Measurements from ENCODE around the gene RPL13.

The RPL13 gene

DNA sequence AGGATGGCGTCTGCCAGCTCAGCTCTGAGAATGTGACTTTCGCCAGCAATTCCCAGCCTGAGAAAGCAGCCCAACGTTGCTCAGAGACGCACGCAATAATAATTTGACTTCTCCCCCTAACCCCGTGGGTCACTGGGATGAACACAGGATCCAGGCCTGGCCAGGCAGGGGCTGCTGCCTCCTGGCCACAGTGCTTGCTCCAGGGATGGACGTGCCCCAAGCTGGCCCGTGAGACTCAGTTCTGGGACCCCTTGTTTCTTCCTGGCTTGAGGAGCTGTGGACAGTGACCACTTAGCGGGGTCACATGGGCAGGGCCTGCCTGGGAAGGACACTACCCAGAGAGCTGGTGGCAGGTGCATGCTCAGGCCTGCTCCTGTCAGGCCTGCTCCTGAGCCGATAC is 39.4 kb downstream of the RPL13 start:
- Histone ChIP-seq H3K4me3 (ENCODE audit: low read depth, low read length) (no peak overlapping the region), H3K27me3 (ENCODE audit: insufficient read depth, low read depth, severe bottlenecking) (no peaks in the 10 kb centered on the region), H3K36me3 (no peaks in the 10 kb centered on the region), H3K27ac (peak overlapping the region; percentile 63), H3K9me3 (ENCODE audit: severe bottlenecking) (no peaks in the 10 kb centered on the region)
- no peak for DNase-seq
- TF ChIP-seq, protein P1, sequence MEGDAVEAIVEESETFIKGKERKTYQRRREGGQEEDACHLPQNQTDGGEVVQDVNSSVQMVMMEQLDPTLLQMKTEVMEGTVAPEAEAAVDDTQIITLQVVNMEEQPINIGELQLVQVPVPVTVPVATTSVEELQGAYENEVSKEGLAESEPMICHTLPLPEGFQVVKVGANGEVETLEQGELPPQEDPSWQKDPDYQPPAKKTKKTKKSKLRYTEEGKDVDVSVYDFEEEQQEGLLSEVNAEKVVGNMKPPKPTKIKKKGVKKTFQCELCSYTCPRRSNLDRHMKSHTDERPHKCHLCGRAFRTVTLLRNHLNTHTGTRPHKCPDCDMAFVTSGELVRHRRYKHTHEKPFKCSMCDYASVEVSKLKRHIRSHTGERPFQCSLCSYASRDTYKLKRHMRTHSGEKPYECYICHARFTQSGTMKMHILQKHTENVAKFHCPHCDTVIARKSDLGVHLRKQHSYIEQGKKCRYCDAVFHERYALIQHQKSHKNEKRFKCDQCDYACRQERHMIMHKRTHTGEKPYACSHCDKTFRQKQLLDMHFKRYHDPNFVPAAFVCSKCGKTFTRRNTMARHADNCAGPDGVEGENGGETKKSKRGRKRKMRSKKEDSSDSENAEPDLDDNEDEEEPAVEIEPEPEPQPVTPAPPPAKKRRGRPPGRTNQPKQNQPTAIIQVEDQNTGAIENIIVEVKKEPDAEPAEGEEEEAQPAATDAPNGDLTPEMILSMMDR (IDR thresholded peaks at IDR 0.05; ENCODE audit: low read depth, low read length), result no peak

DNA sequence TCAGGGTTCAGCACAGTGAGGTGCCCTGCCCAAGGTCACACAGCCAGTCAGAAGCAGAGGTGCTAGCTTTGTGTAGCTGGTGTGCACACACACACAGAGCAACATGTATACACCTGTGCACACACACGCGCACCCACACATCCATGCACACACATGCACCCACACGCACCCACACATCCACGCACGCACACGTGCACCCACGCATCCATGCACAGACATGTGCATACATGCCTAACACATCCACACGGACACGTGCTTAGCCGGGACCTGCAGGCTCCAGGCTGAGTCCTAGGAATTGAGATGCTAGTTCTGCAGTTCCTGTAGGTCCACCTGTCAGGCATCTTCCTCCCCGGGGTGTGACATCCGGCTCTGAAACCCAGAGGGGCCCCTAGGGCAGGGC is 39.9 kb downstream of the RPL13 start:
- H3K4me3 ChIP-seq (ENCODE audit: low read depth, low read length), result no peak overlapping the region
- TF ChIP-seq, protein P1 (IDR thresholded peaks at IDR 0.05; ENCODE audit: low read depth, low read length), result no peak
- H3K9me3 ChIP-seq (ENCODE audit: severe bottlenecking), result no peaks in the 10 kb centered on the region
- H3K27ac ChIP-seq, result peak overlapping the region; percentile 63
- DNase-seq, result no peak
- no peaks in the 10 kb centered on the region for H3K27me3 ChIP-seq (ENCODE audit: insufficient read depth, low read depth, severe bottlenecking)
- no peaks in the 10 kb centered on the region for H3K36me3 ChIP-seq

DNA sequence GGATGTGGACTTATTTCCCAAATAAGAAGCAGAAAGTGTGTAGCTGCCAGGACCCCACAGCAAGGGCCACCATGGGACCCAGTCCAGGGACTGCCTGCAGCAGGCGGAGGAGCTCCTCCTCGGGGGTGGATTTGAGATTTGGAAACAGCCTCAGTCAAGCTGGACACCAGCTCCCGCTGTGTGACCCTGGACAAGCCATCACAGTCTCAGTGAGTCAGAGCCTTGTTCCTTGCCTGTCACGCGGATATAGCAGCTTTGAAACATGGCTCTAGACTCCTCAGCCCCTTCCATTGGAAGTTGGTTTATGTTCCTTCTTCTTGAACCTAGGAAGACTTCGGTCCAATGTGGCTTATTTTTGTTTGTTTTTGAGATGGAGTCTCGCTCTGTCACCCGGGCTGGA is 40.5 kb downstream of the RPL13 start:
- no peak overlapping the region for H3K27ac ChIP-seq
- H3K27me3 ChIP-seq (ENCODE audit: insufficient read depth, low read depth, severe bottlenecking), result no peaks in the 10 kb centered on the region
- H3K36me3 ChIP-seq, result no peaks in the 10 kb centered on the region
- no peak overlapping the region for H3K4me3 ChIP-seq (ENCODE audit: low read depth, low read length)
- DNase-seq, result no peak
- TF ChIP-seq, protein P1 (IDR thresholded peaks at IDR 0.05; ENCODE audit: low read depth, low read length), result no peak
- H3K9me3 ChIP-seq (ENCODE audit: severe bottlenecking), result no peaks in the 10 kb centered on the region

DNA sequence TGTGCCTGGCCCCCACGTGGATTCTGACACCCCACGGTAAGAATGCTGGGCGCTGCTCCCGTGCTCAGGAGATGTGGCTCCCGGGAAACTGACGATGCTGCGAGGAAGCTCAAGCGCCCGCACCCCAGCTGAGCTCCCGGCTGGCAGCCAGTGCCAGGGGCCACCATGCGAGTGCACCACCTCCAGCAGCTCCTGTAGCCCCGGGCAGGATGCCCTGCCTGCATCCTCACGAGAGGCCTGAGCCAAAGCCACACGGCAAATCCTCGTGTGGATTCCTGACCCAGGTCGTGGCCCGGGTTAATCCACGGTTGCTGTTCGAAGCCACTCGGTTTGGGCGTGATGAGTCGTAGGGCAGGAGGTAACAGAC is 41.4 kb downstream of the RPL13 start:
- Histone ChIP-seq H3K9me3 (ENCODE audit: severe bottlenecking) (no peaks in the 10 kb centered on the region), H3K36me3 (no peaks in the 10 kb centered on the region), H3K27ac (no peak overlapping the region), H3K27me3 (ENCODE audit: insufficient read depth, low read depth, severe bottlenecking) (no peaks in the 10 kb centered on the region), H3K4me3 (ENCODE audit: low read depth, low read length) (no peak overlapping the region)
- peak; percentile 12 for DNase-seq
- TF ChIP-seq, protein P1 (IDR thresholded peaks at IDR 0.05; ENCODE audit: low read depth, low read length), result no peak

DNA sequence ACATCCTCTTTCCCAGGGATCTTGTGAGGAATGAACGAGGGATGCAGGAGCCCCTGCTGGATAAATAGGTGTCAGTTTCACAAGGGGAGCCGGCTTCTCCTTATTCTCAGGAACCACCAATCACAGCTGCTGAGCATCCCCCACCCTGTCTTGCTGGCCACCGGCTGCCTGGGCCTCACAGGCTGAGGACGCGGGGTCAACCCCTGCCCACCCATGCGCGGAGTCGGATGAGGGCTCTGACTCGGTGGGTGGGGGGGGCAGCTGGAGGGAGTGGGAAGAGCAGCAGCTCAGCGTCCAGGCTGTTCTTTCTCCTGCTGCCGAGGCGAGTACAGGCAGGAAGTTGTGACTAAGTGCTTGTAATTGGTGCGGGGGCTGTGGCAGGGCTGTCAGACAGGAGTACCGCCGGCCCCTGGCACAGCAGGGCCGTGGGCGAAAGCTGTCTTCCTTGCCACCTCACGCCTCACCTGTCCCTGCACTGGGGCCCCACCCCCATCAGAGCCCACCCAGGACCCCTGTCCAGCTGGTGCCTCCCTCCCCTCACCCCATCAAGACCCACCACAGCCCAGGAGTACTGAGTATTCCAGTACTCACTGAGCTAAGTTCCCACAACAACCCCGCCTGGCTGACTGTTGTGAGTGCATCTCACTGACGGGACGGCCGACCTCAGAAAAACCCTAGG is 41.9 kb downstream of the RPL13 start:
- peak; percentile 74 for DNase-seq
- no peaks in the 10 kb centered on the region for H3K36me3 ChIP-seq
- no peaks in the 10 kb centered on the region for H3K9me3 ChIP-seq (ENCODE audit: severe bottlenecking)
- H3K27me3 ChIP-seq (ENCODE audit: insufficient read depth, low read depth, severe bottlenecking), result no peaks in the 10 kb centered on the region
- TF ChIP-seq, protein P1 (IDR thresholded peaks at IDR 0.05; ENCODE audit: low read depth, low read length), result no peak
- H3K27ac ChIP-seq, result no peak overlapping the region
- no peak overlapping the region for H3K4me3 ChIP-seq (ENCODE audit: low read depth, low read length)
